ENCODE data around the gene PTPN4. TPM values are rescaled to one million over a fixed set of nuclear protein-coding genes. Genes with fewer than 3 reads are reported as not detected.

The PTPN4 gene
- total RNA-seq, 1 experiment from 2014 or later: 44.5 TPM

DNA sequence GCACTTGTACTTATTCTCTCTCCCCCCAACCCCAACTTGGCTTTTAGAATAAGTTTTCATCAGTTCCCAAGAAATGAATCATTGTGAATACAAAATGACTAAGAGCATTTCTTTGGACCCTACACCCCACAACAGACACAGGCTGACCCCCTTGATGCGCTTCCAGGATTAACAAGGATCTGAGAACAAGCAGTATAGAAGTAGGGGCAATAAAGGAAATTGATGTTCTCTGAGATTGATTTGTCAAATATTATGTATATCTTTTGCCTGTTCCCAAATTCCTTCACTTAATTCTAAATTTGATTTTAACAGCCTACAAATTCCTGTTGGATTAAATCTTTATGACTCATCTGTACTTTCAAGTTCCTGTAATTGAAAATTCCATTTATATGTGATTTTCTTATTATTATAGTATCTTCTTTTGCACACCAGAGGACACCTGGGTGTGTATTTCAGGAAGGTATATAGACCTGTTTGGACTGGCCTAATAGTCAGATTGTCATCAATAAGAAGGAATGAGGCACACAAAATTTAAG is 10.2 kb upstream of the PTPN4 start:
- Histone ChIP-seq H3K27ac (ENCODE audit: low read length) (peak overlapping the region; percentile 84), H3K4me2 (ENCODE audit: low read length) (peak overlapping the region; percentile 71), H3K9me3 (ENCODE audit: low read length) (no peaks in the 10 kb centered on the region), H3K9me2 (replicated peaks; ENCODE audit: low read length) (no peaks in the 10 kb centered on the region), H3K27me3 (ENCODE audit: low read length) (no peaks in the 10 kb centered on the region), H3K36me3 (ENCODE audit: low read depth, low read length) (no peaks in the 10 kb centered on the region), H3K79me2 (ENCODE audit: low read length) (no peaks in the 10 kb centered on the region), H2AFZ (ENCODE audit: low read length) (no peak overlapping the region), H3K9ac (ENCODE audit: low read length) (no peak overlapping the region), H4K20me1 (ENCODE audit: low read length) (no peaks in the 10 kb centered on the region), H3K4me1 (ENCODE audit: insufficient read depth, low read length) (peaks cover 73% of the 10 kb centered on the region), H3F3A (ENCODE audit: low read length, unreplicated experiment) (peaks cover 9% of the 10 kb centered on the region), H3K4me3 (ENCODE audit: low read length) (peak overlapping the region; percentile 19; the same call in 1 of the 2 replicates)
- ChIA-PET CTCF (no interaction called here), POLR2A (ENCODE audit: unreplicated experiment) (no interaction called here)
- intact Hi-C loops (cut with micrococcal nuclease): loop anchor here (2.0 to 5.0 kb wide), 2 partner anchors 263 to 358 kb away; partner anchors contain the start of gene EPB41L5
- TF ChIP-seq EZH2phosphoT487 (IDR thresholded peaks at IDR 0.05; ENCODE audit: borderline replicate concordance, low read length) (no peak), EZH2 (IDR thresholded peaks at IDR 0.05; ENCODE audit: low read length, unreplicated experiment) (no peak)
- TF ChIP-seq, protein P1, sequence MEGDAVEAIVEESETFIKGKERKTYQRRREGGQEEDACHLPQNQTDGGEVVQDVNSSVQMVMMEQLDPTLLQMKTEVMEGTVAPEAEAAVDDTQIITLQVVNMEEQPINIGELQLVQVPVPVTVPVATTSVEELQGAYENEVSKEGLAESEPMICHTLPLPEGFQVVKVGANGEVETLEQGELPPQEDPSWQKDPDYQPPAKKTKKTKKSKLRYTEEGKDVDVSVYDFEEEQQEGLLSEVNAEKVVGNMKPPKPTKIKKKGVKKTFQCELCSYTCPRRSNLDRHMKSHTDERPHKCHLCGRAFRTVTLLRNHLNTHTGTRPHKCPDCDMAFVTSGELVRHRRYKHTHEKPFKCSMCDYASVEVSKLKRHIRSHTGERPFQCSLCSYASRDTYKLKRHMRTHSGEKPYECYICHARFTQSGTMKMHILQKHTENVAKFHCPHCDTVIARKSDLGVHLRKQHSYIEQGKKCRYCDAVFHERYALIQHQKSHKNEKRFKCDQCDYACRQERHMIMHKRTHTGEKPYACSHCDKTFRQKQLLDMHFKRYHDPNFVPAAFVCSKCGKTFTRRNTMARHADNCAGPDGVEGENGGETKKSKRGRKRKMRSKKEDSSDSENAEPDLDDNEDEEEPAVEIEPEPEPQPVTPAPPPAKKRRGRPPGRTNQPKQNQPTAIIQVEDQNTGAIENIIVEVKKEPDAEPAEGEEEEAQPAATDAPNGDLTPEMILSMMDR (conservative IDR thresholded peaks at IDR 0.05; ENCODE audit: low read depth, low read length): no peak
- DNase-seq (peak; percentile 79), ATAC-seq (peak; percentile 36)
- BruUV-seq (replicated peaks): no TSS peak

DNA sequence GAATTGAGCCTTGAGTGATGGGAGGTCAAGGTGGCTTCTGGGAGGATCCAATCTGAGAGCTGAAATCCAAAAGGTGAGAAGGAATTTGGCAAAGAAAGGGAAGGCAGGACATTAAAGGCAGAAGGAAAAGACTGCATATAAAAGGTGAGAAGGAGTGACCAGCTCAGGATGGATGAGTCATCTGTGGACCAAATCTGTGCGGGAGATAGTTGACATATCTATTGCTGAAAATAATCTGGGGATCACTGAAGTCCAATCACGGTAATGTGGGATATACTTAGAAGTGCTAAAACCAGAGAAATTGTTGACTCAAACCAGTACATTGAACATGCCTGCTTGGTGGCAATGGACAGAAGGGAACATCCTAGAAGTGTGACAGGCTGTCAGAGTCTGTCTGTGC is 8.0 kb upstream of the PTPN4 start:
- Histone ChIP-seq H3K4me1 (ENCODE audit: insufficient read depth, low read length) (peaks cover 56% of the 10 kb centered on the region), H3K79me2 (ENCODE audit: low read length) (no peaks in the 10 kb centered on the region), H3K27me3 (ENCODE audit: low read length) (no peaks in the 10 kb centered on the region), H4K20me1 (ENCODE audit: low read length) (no peaks in the 10 kb centered on the region), H3K36me3 (ENCODE audit: low read depth, low read length) (no peaks in the 10 kb centered on the region), H3K27ac (ENCODE audit: low read length) (no peak overlapping the region), H3F3A (ENCODE audit: low read length, unreplicated experiment) (peaks cover 9% of the 10 kb centered on the region), H3K4me2 (ENCODE audit: low read length) (no peak overlapping the region), H3K4me3 (ENCODE audit: low read length) (no peak overlapping the region), H3K9me2 (replicated peaks; ENCODE audit: low read length) (no peaks in the 10 kb centered on the region), H3K9ac (ENCODE audit: low read length) (no peak overlapping the region), H3K9me3 (ENCODE audit: low read length) (no peaks in the 10 kb centered on the region), H2AFZ (ENCODE audit: low read length) (no peak overlapping the region)
- ATAC-seq: no peak
- DNase-seq: peak; percentile 44
- ChIA-PET POLR2A (ENCODE audit: unreplicated experiment) (no interaction called here), CTCF (interaction anchor here (0.7 kb wide), 1 partner anchor 424 kb away, joined by 3 read pairs; no protein-coding TSS in a partner anchor)
- intact Hi-C loops (cut with micrococcal nuclease): loop anchor here (2.0 to 5.0 kb wide), 3 partner anchors 49 to 423 kb away; no protein-coding TSS in a partner anchor
- TF ChIP-seq, protein P1 (conservative IDR thresholded peaks at IDR 0.05; ENCODE audit: low read depth, low read length): no peak
- no peak for TF ChIP-seq EZH2 (IDR thresholded peaks at IDR 0.05; ENCODE audit: low read length, unreplicated experiment)
- no peak for TF ChIP-seq EZH2phosphoT487 (IDR thresholded peaks at IDR 0.05; ENCODE audit: borderline replicate concordance, low read length)
- no TSS peak for BruUV-seq (replicated peaks)
